Uterus (tissue), 4 donors: ENCODE data around the gene SV2A. TPM values are rescaled to one million over a fixed set of nuclear protein-coding genes. Genes with fewer than 3 reads are reported as not detected.

Experiments used
- DNase-seq, 2 donors: peaks; one replicate each; pipeline ENCODE4 v3.0.0-alpha.2; 2019 to 2020
- H3K27ac ChIP-seq, 2 donors: fragments of 200-600 bp; sonication (generic); 1 replicate in 1 of 2; 2 replicates in 1 of 2; pipeline ENCODE4 v1.5.1; 2016 to 2018
- H3K27me3 ChIP-seq, 2 donors: fragments of 200-600 bp; sonication (generic); one replicate each; pipeline ENCODE4 v1.5.1; 2018 to 2019; ENCODE audit warnings: control low read depth in 1 of 2
- H3K36me3 ChIP-seq, 2 donors: fragments of 200-600 bp; sonication (generic); one replicate each; pipeline ENCODE4 v1.5.1; 2019; ENCODE audit warnings: control low read depth in 1 of 2
- H3K4me1 ChIP-seq, 2 donors: fragments of 200-600 bp; sonication (generic); one replicate each; pipeline ENCODE4 v1.5.1; 2018 to 2019; ENCODE audit warnings: control low read depth in 1 of 2
- H3K4me3 ChIP-seq, 2 donors: fragments of 200-600 bp; sonication (generic); 1 replicate in 1 of 2; 2 replicates in 1 of 2; pipeline ENCODE4 v1.5.1; 2018 to 2019; ENCODE audit warnings: mild to moderate bottlenecking in 1 of 2
- H3K9me3 ChIP-seq, 2 donors: fragments of 200-600 bp; sonication (generic); one replicate each; pipeline ENCODE4 v1.5.1; 2019; ENCODE audit warnings: control low read depth in 1 of 2
- POLR2A ChIP-seq, 2 donors: fragments of 450-650 bp; IDR thresholded peaks; one replicate each; pipeline ENCODE4 v1.6.1; 2016; ENCODE audit warnings: antibody characterized with exemption in 2 of 2, mild to moderate bottlenecking in 1 of 2, moderate library complexity in 1 of 2
- intact Hi-C: fragments of 100-400 bp; cut with DNase I; formaldehyde crosslinking; loops from one replicate; pipeline ENCODE4 v1.15.1; 2023; ENCODE audit warnings: low total_unique reads
- total RNA-seq, 4 donors: library from RNA; depleted of rRNA in 3 of 4; stranded (reverse); fragments of >200 nt in 3 of 4; gene quantifications; one replicate each; pipeline versions ENCODE4 v1.1.0 to v1.2.4, GENCODE V29; 2014 to 2023
- TF ChIP-seq, protein P1 (sequence below), 4 experiments: fragments of 200-600 bp in 2 of 4; fragments of 450-650 bp in 2 of 4; sonication (generic) in 2 of 4; IDR thresholded peaks; one replicate each; pipeline ENCODE4 v1.5.1; 2016 to 2019; ENCODE audit warnings: antibody characterized with exemption in 4 of 4, mild to moderate bottlenecking in 2 of 4, moderate library complexity in 1 of 4
- donor health status: DM: yes; HTN: yes; CAD: no.

Gene SV2A
- total RNA-seq, 4 donors from 2014 or later, result 1.5 to 22.6 (median 12.0) TPM

DNA sequence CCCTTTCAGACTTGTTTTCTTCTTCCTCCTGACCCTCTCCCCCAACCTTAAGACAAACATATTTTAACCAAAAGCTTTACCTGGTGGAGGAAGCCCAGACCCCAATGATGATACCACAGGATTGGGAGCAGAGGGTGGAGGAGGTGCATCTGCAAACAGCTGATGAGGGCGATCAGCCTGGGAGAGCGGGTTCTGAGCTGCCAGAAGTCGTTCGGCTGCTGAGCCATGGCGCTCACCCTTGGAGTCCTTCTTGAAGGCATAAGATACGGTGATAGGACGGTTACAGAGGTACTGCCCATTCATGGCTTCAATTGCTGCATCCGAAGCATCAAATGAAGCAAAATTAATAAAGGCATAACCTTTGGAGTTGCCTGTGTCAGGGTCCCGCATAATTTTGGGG lies 8.7 kb upstream of the SV2A start:
- H3K27ac ChIP-seq, result no peak overlapping the region
- H3K9me3 ChIP-seq, result no peaks in the 10 kb centered on the region
- H3K27me3 ChIP-seq, result no peaks in the 10 kb centered on the region
- H3K36me3 ChIP-seq, result no peaks in the 10 kb centered on the region
- H3K4me3 ChIP-seq, result peak overlapping the region in 1 of 2 donors; percentile 84
- DNase-seq, result no peak
- intact Hi-C loops, result no loop called here
- TF ChIP-seq, protein P1, sequence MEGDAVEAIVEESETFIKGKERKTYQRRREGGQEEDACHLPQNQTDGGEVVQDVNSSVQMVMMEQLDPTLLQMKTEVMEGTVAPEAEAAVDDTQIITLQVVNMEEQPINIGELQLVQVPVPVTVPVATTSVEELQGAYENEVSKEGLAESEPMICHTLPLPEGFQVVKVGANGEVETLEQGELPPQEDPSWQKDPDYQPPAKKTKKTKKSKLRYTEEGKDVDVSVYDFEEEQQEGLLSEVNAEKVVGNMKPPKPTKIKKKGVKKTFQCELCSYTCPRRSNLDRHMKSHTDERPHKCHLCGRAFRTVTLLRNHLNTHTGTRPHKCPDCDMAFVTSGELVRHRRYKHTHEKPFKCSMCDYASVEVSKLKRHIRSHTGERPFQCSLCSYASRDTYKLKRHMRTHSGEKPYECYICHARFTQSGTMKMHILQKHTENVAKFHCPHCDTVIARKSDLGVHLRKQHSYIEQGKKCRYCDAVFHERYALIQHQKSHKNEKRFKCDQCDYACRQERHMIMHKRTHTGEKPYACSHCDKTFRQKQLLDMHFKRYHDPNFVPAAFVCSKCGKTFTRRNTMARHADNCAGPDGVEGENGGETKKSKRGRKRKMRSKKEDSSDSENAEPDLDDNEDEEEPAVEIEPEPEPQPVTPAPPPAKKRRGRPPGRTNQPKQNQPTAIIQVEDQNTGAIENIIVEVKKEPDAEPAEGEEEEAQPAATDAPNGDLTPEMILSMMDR (IDR thresholded peaks at IDR 0.05), result no peak
- no peak for TF ChIP-seq POLR2A (IDR thresholded peaks at IDR 0.05)
- H3K4me1 ChIP-seq, result peaks cover 9 to 16% of the 10 kb centered on the region in 2 donors

DNA sequence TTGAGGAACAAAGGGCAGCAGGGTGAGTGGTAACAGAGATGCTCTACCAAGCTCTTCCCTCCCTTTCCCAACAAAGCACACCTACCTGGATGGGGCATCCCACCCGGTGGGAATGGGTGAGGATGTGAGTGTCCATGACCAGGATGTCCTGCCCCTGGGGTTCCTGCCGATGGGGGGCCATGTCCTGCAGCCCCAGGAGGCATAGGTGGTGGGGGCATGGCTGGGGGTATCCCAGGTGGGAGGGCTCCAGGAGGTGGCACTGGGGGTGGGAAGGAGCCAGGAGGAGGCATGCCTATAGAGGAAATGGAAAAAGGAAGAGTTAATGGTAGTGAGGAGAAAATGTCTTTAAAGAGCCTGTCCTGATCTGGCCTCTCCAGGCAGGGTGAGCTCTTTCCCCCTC lies 8.1 kb upstream of the SV2A start:
- no peak overlapping the region for H3K27ac ChIP-seq
- H3K36me3 ChIP-seq, result no peaks in the 10 kb centered on the region
- no peak overlapping the region for H3K4me3 ChIP-seq
- no peaks in the 10 kb centered on the region for H3K9me3 ChIP-seq
- no peaks in the 10 kb centered on the region for H3K27me3 ChIP-seq
- no peak for TF ChIP-seq POLR2A (IDR thresholded peaks at IDR 0.05)
- TF ChIP-seq, protein P1 (IDR thresholded peaks at IDR 0.05), result no peak
- intact Hi-C loops, result no loop called here
- DNase-seq, result no peak
- peaks cover 9 to 16% of the 10 kb centered on the region in 2 donors for H3K4me1 ChIP-seq

DNA sequence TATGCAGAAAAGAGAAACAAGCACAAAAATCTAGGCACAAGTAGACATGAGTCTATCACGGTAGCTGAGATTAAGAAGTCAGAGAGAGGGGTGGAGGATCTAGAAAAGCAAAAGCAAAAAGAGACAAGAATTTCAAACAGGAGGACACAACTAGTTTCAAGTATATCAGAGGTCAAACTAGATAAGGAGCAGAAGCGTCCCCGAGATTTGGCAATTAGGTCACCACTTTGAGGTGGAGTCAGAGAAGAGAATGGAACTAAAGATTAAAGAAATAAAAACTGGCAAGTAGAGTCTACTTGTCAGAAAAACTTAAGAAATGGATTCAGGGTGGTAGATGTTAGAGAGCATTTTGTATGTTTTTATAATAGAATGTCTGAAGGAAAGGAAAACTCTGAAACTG lies 7.7 kb upstream of the SV2A start:
- DNase-seq, result no peak
- Histone ChIP-seq H3K4me3 (no peak overlapping the region), H3K9me3 (no peaks in the 10 kb centered on the region), H3K27me3 (no peaks in the 10 kb centered on the region), H3K36me3 (no peaks in the 10 kb centered on the region), H3K4me1 (peaks cover 9 to 16% of the 10 kb centered on the region in 2 donors), H3K27ac (no peak overlapping the region)
- intact Hi-C loops, result no loop called here
- TF ChIP-seq, protein P1 (IDR thresholded peaks at IDR 0.05), result no peak
- TF ChIP-seq POLR2A (IDR thresholded peaks at IDR 0.05), result no peak

DNA sequence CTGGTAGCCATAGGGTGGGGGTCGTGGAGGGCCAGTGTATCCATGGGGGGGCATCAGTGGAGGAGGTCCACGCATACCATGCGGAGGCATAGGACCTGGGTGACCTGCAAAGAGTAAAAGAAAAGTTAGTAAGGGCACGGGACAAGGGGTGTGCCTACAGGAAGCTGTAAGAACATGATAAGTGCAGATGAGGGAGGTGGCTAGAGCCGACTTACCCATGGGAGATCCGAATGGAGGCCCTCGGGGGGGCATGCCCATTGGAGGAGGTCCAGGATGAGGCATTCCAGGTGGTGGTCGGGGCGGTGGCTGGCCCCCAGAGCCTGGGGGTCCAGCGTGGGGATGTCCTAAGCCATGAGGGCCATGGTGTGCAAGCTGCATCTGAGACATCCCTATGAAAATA lies 6.0 kb upstream of the SV2A start:
- no peak for DNase-seq
- Histone ChIP-seq H3K9me3 (no peaks in the 10 kb centered on the region), H3K4me1 (peaks cover 9 to 16% of the 10 kb centered on the region in 2 donors), H3K36me3 (no peaks in the 10 kb centered on the region), H3K4me3 (no peak overlapping the region), H3K27me3 (no peaks in the 10 kb centered on the region), H3K27ac (no peak overlapping the region)
- intact Hi-C loops, result no loop called here
- TF ChIP-seq, protein P1 (IDR thresholded peaks at IDR 0.05), result no peak
- TF ChIP-seq POLR2A (IDR thresholded peaks at IDR 0.05), result no peak

DNA sequence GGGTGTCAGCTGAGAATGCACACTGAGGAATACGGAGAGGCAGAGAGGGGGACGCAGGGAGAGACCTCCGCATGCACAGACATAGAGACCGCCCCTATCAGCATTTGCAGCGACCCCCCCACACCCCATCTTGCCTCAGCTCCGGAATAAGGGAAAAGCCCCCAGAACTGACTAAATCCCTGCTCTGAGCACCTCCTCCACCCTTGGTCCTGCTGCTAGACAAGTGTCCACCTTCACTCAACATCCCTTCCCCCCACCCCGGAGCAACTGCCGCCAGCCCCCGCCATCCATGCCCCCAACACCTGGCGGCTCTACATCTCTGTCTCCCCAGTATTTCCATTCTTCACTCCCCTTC lies 769 bp downstream of the SV2A start:
- intact Hi-C loops, result no loop called here
- DNase-seq, result no peak
- TF ChIP-seq, protein P1 (IDR thresholded peaks at IDR 0.05), result no peak
- TF ChIP-seq POLR2A (IDR thresholded peaks at IDR 0.05), result no peak

More for the DNA sequence above, 769 bp downstream of the SV2A start:
- no peaks in the 10 kb centered on the region for H3K9me3 ChIP-seq
- H3K36me3 ChIP-seq, result no peaks in the 10 kb centered on the region
- peak overlapping the region; percentile 49 to 55 for H3K4me3 ChIP-seq
- no peaks in the 10 kb centered on the region for H3K27me3 ChIP-seq
- no peaks in the 10 kb centered on the region for H3K4me1 ChIP-seq
- peak overlapping the region; percentile 58 to 67 for H3K27ac ChIP-seq
